GM18873 (cell line): Measurements from ENCODE around the gene COQ3.
A peak's percentile ranks its signal among the peaks of the same experiment; 100 is the strongest.
"Not testable (repeated sequence)": the region's sequence is repeated elsewhere in the genome, so short reads cannot be mapped to it uniquely, and the experiment has no call there.

Source experiments
- ATAC-seq: cut with Tn5 transposase; IDR thresholded peaks from one replicate; pipeline ENCODE4 v1.9.1; 2021; ENCODE audit warnings: mild to moderate bottlenecking, moderate library complexity, moderate number of reproducible peaks; ENCODE audit not compliant: unreplicated experiment, low FRiP score

Gene COQ3

GRCh38 chr6:99335298-99335697, 58.7 kb downstream of the COQ3 start:
- ATAC-seq: not testable (repeated sequence)

DNA sequence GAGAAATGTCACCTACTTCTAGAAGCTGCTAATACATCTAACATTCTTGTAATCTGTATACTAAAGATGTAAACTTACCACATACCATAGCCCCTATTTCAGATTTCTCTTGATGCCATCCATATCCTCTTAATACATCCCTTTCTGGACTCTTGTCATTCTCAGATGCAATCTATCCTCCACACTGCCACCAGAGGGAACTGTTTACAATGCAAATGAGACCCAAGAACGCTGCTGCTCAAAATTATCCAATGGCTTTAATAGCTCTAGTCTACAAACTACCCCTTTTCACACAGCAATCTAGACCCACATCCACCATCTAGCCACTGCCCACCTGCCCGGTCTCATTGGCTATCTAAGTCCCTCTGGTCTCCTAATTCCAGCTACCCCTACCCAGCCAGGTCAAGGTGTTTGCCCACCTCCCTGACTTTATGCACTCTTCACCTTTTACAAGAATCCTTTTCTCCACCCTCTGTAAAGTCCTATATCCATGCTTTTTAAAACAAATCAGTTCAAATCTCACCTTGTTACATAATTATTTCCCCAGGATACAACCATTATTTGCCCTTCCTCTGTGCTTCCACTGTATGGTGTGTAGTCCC, 59.4 kb downstream of the COQ3 start:
- peak; percentile 30 for ATAC-seq

GRCh38 chr6:99333068-99333467, 60.9 kb downstream of the COQ3 start:
- peak; percentile 97 for ATAC-seq

DNA sequence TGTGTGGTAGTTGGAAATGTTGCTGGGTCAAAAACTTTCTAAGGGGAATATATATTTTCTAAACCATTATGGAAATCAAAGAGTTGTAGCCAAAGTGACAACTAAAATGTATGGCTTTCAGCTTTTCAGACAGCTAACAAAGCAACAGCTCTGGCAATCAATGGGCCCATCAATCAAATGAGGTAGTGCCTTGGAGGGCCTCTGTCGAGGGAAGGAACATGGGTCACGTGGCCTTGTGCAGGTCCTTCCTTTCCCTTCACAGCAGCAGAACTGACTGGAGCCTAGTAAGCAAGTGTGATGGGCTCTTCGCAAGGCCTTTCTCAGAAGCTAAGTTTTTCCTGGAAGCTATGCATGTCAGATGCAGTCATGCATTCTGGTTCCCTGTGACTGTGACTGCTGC, 62.5 kb downstream of the COQ3 start:
- no peak for ATAC-seq

- peak; percentile 72 for ATAC-seq
Measured at GRCh38 chr6:99330159-99330558, 63.8 kb downstream of the COQ3 start.

DNA sequence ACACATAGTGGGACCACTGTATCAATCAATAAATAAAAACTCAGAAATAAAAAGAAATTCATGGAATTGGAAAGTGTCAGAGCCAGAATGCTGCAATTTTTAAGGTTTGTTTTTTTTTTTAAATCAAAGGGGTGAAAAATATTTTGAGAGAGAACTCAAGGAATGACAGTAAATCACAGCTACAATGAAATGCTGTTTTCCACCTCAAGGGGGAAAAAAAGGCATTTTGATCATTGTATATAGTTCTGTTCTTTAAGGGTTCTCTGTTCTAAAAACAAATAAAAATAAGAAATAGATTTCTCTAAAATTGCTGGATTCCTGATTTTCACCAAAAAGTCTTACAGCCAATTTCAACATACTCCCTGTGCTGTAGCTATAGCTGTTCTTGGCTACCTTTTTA, 69.0 kb downstream of the COQ3 start:
- ATAC-seq: no peak
